Panc1 (cell line): ENCODE measurements around the gene HLA-G.

Experiments used
- POLR2AphosphoS5 ChIP-seq: IDR thresholded peaks from 2 replicates; pipeline ENCODE4 v1.6.1; 2012; ENCODE audit warnings: mild to moderate bottlenecking, low read depth, low read length, moderate library complexity
- TF ChIP-seq, protein P1 (sequence below): fragments of 450-650 bp; IDR thresholded peaks from 2 replicates; pipeline ENCODE4 v1.5.1; 2017; ENCODE audit warnings: mild to moderate bottlenecking
- TF ChIP-seq, protein P2 (sequence below), 2 experiments: IDR thresholded peaks; 2 replicates each; pipeline ENCODE4 v1.6.1; 2011 to 2012; ENCODE audit warnings: low read depth in 2 of 2, control low read depth in 1 of 2, low read length in 1 of 2, mild to moderate bottlenecking in 1 of 2, moderate library complexity in 1 of 2; ENCODE audit not compliant: insufficient read depth in 1 of 2

DNA sequence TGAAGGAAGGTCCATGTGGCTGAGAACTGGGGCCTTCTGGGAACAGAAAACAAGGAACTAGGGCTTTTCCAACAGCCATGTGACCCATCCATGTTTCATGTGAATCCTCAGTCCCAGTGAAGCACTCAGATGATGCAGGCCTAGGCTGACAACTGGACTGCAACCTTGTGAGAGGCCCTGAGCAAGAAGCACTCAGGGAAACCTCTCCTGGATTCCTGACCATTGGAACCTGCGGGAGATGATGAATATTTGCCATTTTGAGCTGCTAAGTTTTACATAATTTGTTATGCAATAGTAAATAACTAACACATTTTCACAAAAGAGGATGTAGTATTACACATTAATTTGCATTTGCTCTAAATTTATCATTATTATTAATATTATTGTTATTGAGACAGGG, 38.4 kb upstream of the HLA-G start:
- TF ChIP-seq, protein P1, sequence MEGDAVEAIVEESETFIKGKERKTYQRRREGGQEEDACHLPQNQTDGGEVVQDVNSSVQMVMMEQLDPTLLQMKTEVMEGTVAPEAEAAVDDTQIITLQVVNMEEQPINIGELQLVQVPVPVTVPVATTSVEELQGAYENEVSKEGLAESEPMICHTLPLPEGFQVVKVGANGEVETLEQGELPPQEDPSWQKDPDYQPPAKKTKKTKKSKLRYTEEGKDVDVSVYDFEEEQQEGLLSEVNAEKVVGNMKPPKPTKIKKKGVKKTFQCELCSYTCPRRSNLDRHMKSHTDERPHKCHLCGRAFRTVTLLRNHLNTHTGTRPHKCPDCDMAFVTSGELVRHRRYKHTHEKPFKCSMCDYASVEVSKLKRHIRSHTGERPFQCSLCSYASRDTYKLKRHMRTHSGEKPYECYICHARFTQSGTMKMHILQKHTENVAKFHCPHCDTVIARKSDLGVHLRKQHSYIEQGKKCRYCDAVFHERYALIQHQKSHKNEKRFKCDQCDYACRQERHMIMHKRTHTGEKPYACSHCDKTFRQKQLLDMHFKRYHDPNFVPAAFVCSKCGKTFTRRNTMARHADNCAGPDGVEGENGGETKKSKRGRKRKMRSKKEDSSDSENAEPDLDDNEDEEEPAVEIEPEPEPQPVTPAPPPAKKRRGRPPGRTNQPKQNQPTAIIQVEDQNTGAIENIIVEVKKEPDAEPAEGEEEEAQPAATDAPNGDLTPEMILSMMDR, result no peak
- TF ChIP-seq, protein P2, sequence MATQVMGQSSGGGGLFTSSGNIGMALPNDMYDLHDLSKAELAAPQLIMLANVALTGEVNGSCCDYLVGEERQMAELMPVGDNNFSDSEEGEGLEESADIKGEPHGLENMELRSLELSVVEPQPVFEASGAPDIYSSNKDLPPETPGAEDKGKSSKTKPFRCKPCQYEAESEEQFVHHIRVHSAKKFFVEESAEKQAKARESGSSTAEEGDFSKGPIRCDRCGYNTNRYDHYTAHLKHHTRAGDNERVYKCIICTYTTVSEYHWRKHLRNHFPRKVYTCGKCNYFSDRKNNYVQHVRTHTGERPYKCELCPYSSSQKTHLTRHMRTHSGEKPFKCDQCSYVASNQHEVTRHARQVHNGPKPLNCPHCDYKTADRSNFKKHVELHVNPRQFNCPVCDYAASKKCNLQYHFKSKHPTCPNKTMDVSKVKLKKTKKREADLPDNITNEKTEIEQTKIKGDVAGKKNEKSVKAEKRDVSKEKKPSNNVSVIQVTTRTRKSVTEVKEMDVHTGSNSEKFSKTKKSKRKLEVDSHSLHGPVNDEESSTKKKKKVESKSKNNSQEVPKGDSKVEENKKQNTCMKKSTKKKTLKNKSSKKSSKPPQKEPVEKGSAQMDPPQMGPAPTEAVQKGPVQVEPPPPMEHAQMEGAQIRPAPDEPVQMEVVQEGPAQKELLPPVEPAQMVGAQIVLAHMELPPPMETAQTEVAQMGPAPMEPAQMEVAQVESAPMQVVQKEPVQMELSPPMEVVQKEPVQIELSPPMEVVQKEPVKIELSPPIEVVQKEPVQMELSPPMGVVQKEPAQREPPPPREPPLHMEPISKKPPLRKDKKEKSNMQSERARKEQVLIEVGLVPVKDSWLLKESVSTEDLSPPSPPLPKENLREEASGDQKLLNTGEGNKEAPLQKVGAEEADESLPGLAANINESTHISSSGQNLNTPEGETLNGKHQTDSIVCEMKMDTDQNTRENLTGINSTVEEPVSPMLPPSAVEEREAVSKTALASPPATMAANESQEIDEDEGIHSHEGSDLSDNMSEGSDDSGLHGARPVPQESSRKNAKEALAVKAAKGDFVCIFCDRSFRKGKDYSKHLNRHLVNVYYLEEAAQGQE (IDR thresholded peaks at IDR 0.05; ENCODE audit: insufficient read depth in 1 of 2, low read depth in 2 of 2, low read length in 1 of 2), result no peak
- TF ChIP-seq POLR2AphosphoS5, result no peak
